H1 (cell line): ENCODE results near the gene TRIP13. TPM values are rescaled to one million over a fixed set of nuclear protein-coding genes. Genes with fewer than 3 reads are reported as not detected.

Source experiments
- CTCF ChIA-PET: fragments of 300-600 bp; sonication (Branson Sonifier 250); formaldehyde crosslinking; loops from one replicate; lab custom pipeline; 2021; ENCODE audit not compliant: partially characterized antibody; lab: Charles Lee
- POLR2A ChIA-PET: fragments of 300-600 bp; sonication (Branson Sonifier 250); formaldehyde crosslinking; loops from one replicate; lab custom pipeline; 2021; ENCODE audit warnings: inconsistent platforms; ENCODE audit not compliant: partially characterized antibody; lab: Charles Lee
- DNase-seq, 2 experiments: peaks; one replicate each; pipeline versions ENCODE4 v3.0.0 to v3.0.0-alpha.2; 2010 to 2022; ENCODE audit warnings: low spot score in 2 of 2, low read depth in 1 of 2, mixed read lengths in 1 of 2
- FAIRE-seq: peaks from 2 replicates; lab custom pipeline; 2011; peaks lifted over from hg19 to GRCh38; lab: Jason Lieb, UNC
- H2AFZ ChIP-seq: 2 replicates; pipeline ENCODE4 v1.8.1; 2012; ENCODE audit warnings: low read length, inconsistent platforms
- H2AK5ac ChIP-seq: 2 replicates; pipeline ENCODE4 v1.6.1; 2013; ENCODE audit warnings: low read depth, low read length
- H2BK120ac ChIP-seq: replicated peaks from 2 replicates; pipeline ENCODE3; 2013; ENCODE audit warnings: low read depth, low read length, inconsistent platforms
- H2BK12ac ChIP-seq: 2 replicates; pipeline ENCODE4 v1.6.1; 2013; ENCODE audit warnings: low read depth, low read length
- H2BK15ac ChIP-seq: 2 replicates; pipeline ENCODE4 v1.6.1; 2013; ENCODE audit warnings: low read length
- H2BK20ac ChIP-seq: 2 replicates; pipeline ENCODE4 v1.6.1; 2013; ENCODE audit warnings: low read length
- H2BK5ac ChIP-seq: 2 replicates; pipeline ENCODE4 v1.6.1; 2013; ENCODE audit warnings: low read depth, low read length
- H3K14ac ChIP-seq: 2 replicates; pipeline ENCODE4 v1.6.1; 2013; ENCODE audit warnings: inconsistent platforms; ENCODE audit not compliant: insufficient read length
- H3K18ac ChIP-seq: 2 replicates; pipeline ENCODE4 v1.6.1; 2013; ENCODE audit warnings: low read length; ENCODE audit errors: extremely low read depth
- H3K23ac ChIP-seq: 2 replicates; pipeline ENCODE4 v1.6.1; 2013; ENCODE audit warnings: inconsistent platforms; ENCODE audit not compliant: insufficient read length
- H3K23me2 ChIP-seq: 2 replicates; pipeline ENCODE4 v1.6.1; 2013; ENCODE audit warnings: low read depth, low read length
- H3K27ac ChIP-seq: 2 replicates; pipeline ENCODE4 v1.6.1; 2011; ENCODE audit warnings: low read depth, low read length, inconsistent platforms
- H3K27me3 ChIP-seq, 4 experiments: replicated peaks in 1 of 4; 1 replicate in 1 of 4; 2 replicates in 3 of 4; pipeline versions ENCODE4 v1.6.1 to v1.8.1; 2011 to 2013; ENCODE audit warnings: low read length in 3 of 4, mild to moderate bottlenecking in 3 of 4, inconsistent platforms in 2 of 4, mixed read lengths in 2 of 4, moderate library complexity in 1 of 4; ENCODE audit not compliant: control insufficient read depth in 3 of 4, insufficient read depth in 3 of 4; ENCODE audit errors: extremely low read depth in 1 of 4
- H3K36me3 ChIP-seq, 4 experiments: 2 replicates each; pipeline versions ENCODE4 v1.6.1 to v1.8.1; 2011 to 2013; ENCODE audit warnings: mild to moderate bottlenecking in 4 of 4, low read length in 3 of 4, moderate library complexity in 2 of 4, control low read depth in 1 of 4, inconsistent platforms in 1 of 4; ENCODE audit not compliant: insufficient read depth in 4 of 4, control insufficient read depth in 2 of 4
- H3K4ac ChIP-seq: replicated peaks from 2 replicates; pipeline ENCODE3; 2013; ENCODE audit warnings: low read length, low read depth, mixed read lengths, inconsistent platforms; ENCODE audit not compliant: insufficient read length
- H3K4me1 ChIP-seq, 4 experiments: replicated peaks in 1 of 4; 1 replicate in 1 of 4; 2 replicates in 3 of 4; pipeline versions ENCODE4 v1.6.1 to v1.8.1; 2011 to 2013; ENCODE audit warnings: low read length in 3 of 4, inconsistent platforms in 2 of 4, mixed read lengths in 1 of 4; ENCODE audit not compliant: insufficient read depth in 4 of 4, control insufficient read depth in 3 of 4
- H3K4me2 ChIP-seq, 2 experiments: 2 replicates each; pipeline versions ENCODE4 v1.6.1 to v1.8.1; 2011 to 2013; ENCODE audit warnings: low read depth in 2 of 2, low read length in 2 of 2, control low read depth in 1 of 2, inconsistent platforms in 1 of 2, mild to moderate bottlenecking in 1 of 2; ENCODE audit not compliant: insufficient read depth in 1 of 2
- H3K4me3 ChIP-seq, 4 experiments: fragments of 200-600, 300-600 bp in 1 of 4; sonication (generic), shearing (Covaris generic), sonication (Bioruptor Twin) in 1 of 4; 2 replicates each; pipeline versions ENCODE4 v1.5.1 to v1.8.1; 2011 to 2016; ENCODE audit warnings: low read length in 4 of 4, low read depth in 3 of 4, control low read depth in 2 of 4, inconsistent platforms in 2 of 4, mild to moderate bottlenecking in 2 of 4, mixed read lengths in 1 of 4, moderate library complexity in 1 of 4; ENCODE audit not compliant: insufficient read depth in 2 of 4; ENCODE audit errors: extremely low read depth in 1 of 4
- H3K56ac ChIP-seq: replicated peaks from 2 replicates; pipeline ENCODE3; 2013; ENCODE audit warnings: low read depth, mild to moderate bottlenecking, mixed read lengths, low read length, inconsistent platforms; ENCODE audit not compliant: insufficient read length
- H3K79me1 ChIP-seq: 2 replicates; pipeline ENCODE4 v1.6.1; 2013; ENCODE audit warnings: low read depth, low read length, control low read depth
- H3K79me2 ChIP-seq, 2 experiments: 2 replicates each; pipeline versions ENCODE4 v1.6.1 to v1.8.1; 2012 to 2013; ENCODE audit warnings: low read length in 2 of 2, mild to moderate bottlenecking in 2 of 2, inconsistent platforms in 1 of 2; ENCODE audit not compliant: insufficient read depth in 2 of 2, control insufficient read depth in 1 of 2
- H3K9ac ChIP-seq, 4 experiments: replicated peaks in 1 of 4; 1 replicate in 1 of 4; 2 replicates in 3 of 4; pipeline versions ENCODE4 v1.6.1 to v1.8.1; 2011 to 2013; ENCODE audit warnings: low read depth in 3 of 4, low read length in 3 of 4, control low read depth in 2 of 4, mild to moderate bottlenecking in 2 of 4, moderate library complexity in 2 of 4, inconsistent platforms in 1 of 4; ENCODE audit errors: extremely low read depth in 1 of 4
- H3K9me3 ChIP-seq, 2 experiments: 2 replicates each; pipeline versions ENCODE4 v1.6.1 to v1.8.1; 2012 to 2013; ENCODE audit warnings: mild to moderate bottlenecking in 2 of 2, moderate library complexity in 2 of 2, control low read depth in 1 of 2, inconsistent platforms in 1 of 2, low read depth in 1 of 2, low read length in 1 of 2, mixed read lengths in 1 of 2; ENCODE audit not compliant: insufficient read depth in 2 of 2
- H4K20me1 ChIP-seq, 2 experiments: replicated peaks in 1 of 2; 2 replicates each; pipeline versions ENCODE3 to v1.8.1; 2011 to 2013; ENCODE audit warnings: inconsistent platforms in 2 of 2, low read length in 2 of 2, mild to moderate bottlenecking in 1 of 2; ENCODE audit not compliant: insufficient read depth in 2 of 2, control insufficient read depth in 1 of 2
- H4K5ac ChIP-seq: 2 replicates; pipeline ENCODE4 v1.6.1; 2013; ENCODE audit warnings: low read length, low read depth, mixed read lengths, inconsistent platforms; ENCODE audit not compliant: insufficient read length
- H4K8ac ChIP-seq: 2 replicates; pipeline ENCODE4 v1.8.0; 2013; ENCODE audit warnings: mild to moderate bottlenecking, moderate library complexity, low read length, inconsistent platforms; ENCODE audit not compliant: insufficient read depth; ENCODE audit errors: extremely low read depth
- H4K91ac ChIP-seq: replicated peaks from 2 replicates; pipeline ENCODE3; 2013; ENCODE audit warnings: low read length, mixed read lengths, inconsistent platforms; ENCODE audit not compliant: insufficient read length
- ASH2L ChIP-seq: fragments of 200-600, 300-600 bp; sonication (generic); IDR thresholded peaks from one replicate; pipeline ENCODE4 v1.7.1; 2017; ENCODE audit warnings: low read length
- CREB1 ChIP-seq: IDR thresholded peaks from 2 replicates; pipeline ENCODE4 v1.6.1; 2012; ENCODE audit warnings: inconsistent platforms
- MAFK ChIP-seq: IDR thresholded peaks from 2 replicates; pipeline ENCODE4 v1.6.1; 2012; ENCODE audit warnings: low read depth, mild to moderate bottlenecking, improper control_type of control experiment, low read length
- RBBP5 ChIP-seq: IDR thresholded peaks from 2 replicates; pipeline ENCODE4 v1.7.1; 2012; ENCODE audit warnings: low read depth, mild to moderate bottlenecking, inconsistent platforms, low read length, moderate library complexity, borderline replicate concordance
- RXRA ChIP-seq: IDR thresholded peaks from 2 replicates; pipeline ENCODE4 v1.6.1; 2011; ENCODE audit warnings: low read depth, mild to moderate bottlenecking, low read length, moderate library complexity; ENCODE audit not compliant: insufficient read depth
- SIN3A ChIP-seq, 2 experiments: IDR thresholded peaks in 1 of 2; conservative IDR thresholded peaks in 1 of 2; 2 replicates each; pipeline ENCODE4 v1.6.1; 2011 to 2012; ENCODE audit warnings: low read length in 2 of 2, improper control_type of control experiment in 1 of 2, low read depth in 1 of 2, mild to moderate bottlenecking in 1 of 2
- SIX5 ChIP-seq: IDR thresholded peaks from 2 replicates; pipeline ENCODE4 v1.6.1; 2011; ENCODE audit warnings: mild to moderate bottlenecking, low read depth, low read length
- SP2 ChIP-seq: IDR thresholded peaks from 2 replicates; pipeline ENCODE4 v1.6.1; 2012; ENCODE audit warnings: mild to moderate bottlenecking, low read length, inconsistent platforms
- TAF7 ChIP-seq: optimal IDR thresholded peaks from 2 replicates; pipeline ENCODE3; 2011; ENCODE audit warnings: low read depth, mild to moderate bottlenecking, inconsistent platforms, low read length, moderate library complexity, borderline replicate concordance
- TCF12 ChIP-seq: IDR thresholded peaks from 2 replicates; pipeline ENCODE4 v1.6.1; 2011; ENCODE audit warnings: low read depth, mild to moderate bottlenecking, low read length
- WGBS, 2 experiments: shearing (Covaris generic) in 1 of 2; methylation state at CpG; one replicate each; pipeline versions ENCODE4 v1.1.6 to v1.1.7; 2013 to 2015; ENCODE audit warnings: low lambda C conversion rate in 2 of 2, mixed read lengths in 2 of 2, inconsistent platforms in 1 of 2, low coverage in 1 of 2, missing lambda C conversion rate in 1 of 2; ENCODE audit not compliant: insufficient replicate concordance in 2 of 2, insufficient coverage in 1 of 2, insufficient read length in 1 of 2; ENCODE audit errors: extremely low coverage in 1 of 2, missing lambda C conversion rate in 1 of 2; 5-methylcytosine and 5-hydroxymethylcytosine counted together
- polyA plus RNA-seq, 7 experiments: library from polyadenylated mRNA; depleted of rRNA in 3 of 7; stranded (reverse) in 5 of 7; unstranded in 2 of 7; fragments of >200 nt in 5 of 7; fragments of 200-250 nt in 2 of 7; gene quantifications; 1 replicate in 5 of 7; 2 replicates in 1 of 7; 4 replicates in 1 of 7; pipeline versions ENCODE4 v1.2.1 to v1.2.3, GENCODE V29; 2011 to 2013; ENCODE audit warnings: missing spikeins in 2 of 7, mixed read lengths in 2 of 7
- total RNA-seq: library from RNA; stranded (reverse); fragmentation: NEBNext Ultra II Directional; extraction: Animal tissue kit (Norgen Biotek cat#: 25700); gene quantifications from 2 replicates; pipeline ENCODE4 v1.2.1, GENCODE V29; 2021
- TF ChIP-seq, protein P1 (sequence below): IDR thresholded peaks from 2 replicates; pipeline ENCODE4 v1.6.1; 2011; ENCODE audit warnings: low read depth, mild to moderate bottlenecking, low read length; ENCODE audit not compliant: insufficient read depth
- TF ChIP-seq, protein P2 (sequence below): IDR thresholded peaks from 2 replicates; pipeline ENCODE4 v1.6.1; 2012; ENCODE audit warnings: low read length, inconsistent platforms

TRIP13 gene
- total and polyA plus RNA-seq, 2 of the 8 experiments (the other 6 are each of a cell fraction or from before 2014, with no cell fraction given), result 20.0 to 39.2 TPM

DNA sequence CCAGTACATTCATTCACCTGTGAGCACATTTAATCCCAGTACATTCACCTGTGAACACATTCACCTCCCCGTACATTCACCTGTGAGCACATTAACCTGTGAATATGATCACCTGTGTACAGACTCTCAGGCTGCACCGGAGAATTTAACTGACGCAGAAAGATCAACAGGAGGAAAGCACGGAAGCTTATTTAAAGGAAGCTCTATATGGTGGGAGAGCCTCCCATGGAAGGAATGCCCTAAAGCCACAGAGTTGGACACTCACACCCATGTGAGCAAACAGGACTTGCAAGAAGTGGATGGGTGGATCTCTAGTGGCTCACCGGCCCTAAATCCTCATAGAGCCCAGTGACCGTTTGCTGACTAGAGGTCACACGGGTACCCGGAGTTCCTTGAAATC lies 38.2 kb downstream of the TRIP13 start:
- Histone ChIP-seq H3K4me1 (peaks cover 0 to 4% (median 3%) of the 10 kb centered on the region in 4 experiments; a peak in 3 of 7 replicates), H2BK20ac (no peak overlapping the region), H2AFZ (no peak overlapping the region), H3K4me2 (no peak overlapping the region), H3K56ac (no peak overlapping the region), H3K9me3 (no peaks in the 10 kb centered on the region), H2AK5ac (no peak overlapping the region), H3K36me3 (no peaks in the 10 kb centered on the region), H3K18ac (no peak overlapping the region), H4K20me1 (no peaks in the 10 kb centered on the region), H3K9ac (no peak overlapping the region), H2BK15ac (no peak overlapping the region), H3K23ac (no peak overlapping the region), H2BK5ac (no peak overlapping the region), H3K27ac (no peak overlapping the region), H4K5ac (no peak overlapping the region), H2BK12ac (no peak overlapping the region)
- CTCF ChIA-PET, result interaction anchor here (0.8 to 4.9 kb wide), 10 partner anchors 18 to 272 kb away, joined by 3 to 20 read pairs (median 5); partner anchors contain the start of gene NKD2
- FAIRE-seq (no peak), DNase-seq (no peak)
- TF ChIP-seq SIN3A (conservative IDR thresholded peaks at IDR 0.05 in 1 of 2, IDR thresholded peaks at IDR 0.05 in 1 of 2; ENCODE audit: low read depth in 1 of 2, low read length in 2 of 2) (no peak), TCF12 (no peak), ASH2L (no peak), SIX5 (no peak), SP2 (no peak), RBBP5 (no peak), MAFK (no peak), RXRA (no peak), CREB1 (no peak), TAF7 (no peak)
- TF ChIP-seq, protein P1, sequence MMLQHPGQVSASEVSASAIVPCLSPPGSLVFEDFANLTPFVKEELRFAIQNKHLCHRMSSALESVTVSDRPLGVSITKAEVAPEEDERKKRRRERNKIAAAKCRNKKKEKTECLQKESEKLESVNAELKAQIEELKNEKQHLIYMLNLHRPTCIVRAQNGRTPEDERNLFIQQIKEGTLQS, result no peak
- TF ChIP-seq, protein P2, sequence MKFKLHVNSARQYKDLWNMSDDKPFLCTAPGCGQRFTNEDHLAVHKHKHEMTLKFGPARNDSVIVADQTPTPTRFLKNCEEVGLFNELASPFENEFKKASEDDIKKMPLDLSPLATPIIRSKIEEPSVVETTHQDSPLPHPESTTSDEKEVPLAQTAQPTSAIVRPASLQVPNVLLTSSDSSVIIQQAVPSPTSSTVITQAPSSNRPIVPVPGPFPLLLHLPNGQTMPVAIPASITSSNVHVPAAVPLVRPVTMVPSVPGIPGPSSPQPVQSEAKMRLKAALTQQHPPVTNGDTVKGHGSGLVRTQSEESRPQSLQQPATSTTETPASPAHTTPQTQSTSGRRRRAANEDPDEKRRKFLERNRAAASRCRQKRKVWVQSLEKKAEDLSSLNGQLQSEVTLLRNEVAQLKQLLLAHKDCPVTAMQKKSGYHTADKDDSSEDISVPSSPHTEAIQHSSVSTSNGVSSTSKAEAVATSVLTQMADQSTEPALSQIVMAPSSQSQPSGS, result no peak
- TF ChIP-seq, all 59 proteins: peak for 0
- 91% methylated on average over 8 of the region's 8 CpGs; no CpG with 5 or more reads in 1 of the 2 experiments for WGBS, 2 experiments
- POLR2A ChIA-PET, result interaction anchor here (1.1 to 1.7 kb wide), 2 partner anchors 15 to 76 kb away, joined by 3 to 8 read pairs; no protein-coding TSS in a partner anchor
- H3K14ac ChIP-seq, result no peak overlapping the region
- peaks cover 3 to 15% (median 15%) of the 10 kb centered on the region in 4 experiments for H3K27me3 ChIP-seq
- H3K23me2 ChIP-seq, result peaks cover 7% of the 10 kb centered on the region; the same call in 1 of the 2 replicates
- no peak overlapping the region for H2BK120ac ChIP-seq
- H4K8ac ChIP-seq, result no peak overlapping the region
- H3K4ac ChIP-seq, result no peak overlapping the region
- H4K91ac ChIP-seq, result no peak overlapping the region
- no peaks in the 10 kb centered on the region for H3K79me1 ChIP-seq
- no peaks in the 10 kb centered on the region for H3K79me2 ChIP-seq
- no peak overlapping the region for H3K4me3 ChIP-seq
